ENCODE data around the gene HSPB6. TPM values are rescaled to one million over a fixed set of nuclear protein-coding genes. Genes with fewer than 3 reads are reported as not detected.

The HSPB6 gene
- total RNA-seq, 1 donor from 2014 or later: 0.60 TPM

GRCh38 chr19:35746087-35746462 is 10.8 kb downstream of the HSPB6 start:
- H3K27me3 Mint-ChIP-seq: no peaks in the 10 kb centered on the region

GRCh38 chr19:35745328-35746086 is 11.3 kb downstream of the HSPB6 start, which contains the start of the genes PSENEN and U2AF1L4:
Gene PSENEN (plus strand): TSS chr19:35745651. CDS start chr19:35745931, 280 bp downstream.
Gene U2AF1L4 (minus strand): TSS chr19:35745418. CDS start chr19:35745391, 27 bp downstream.
- peak within 1 kb of the TSS; percentile 100 for H3K27ac Mint-ChIP-seq
- TF ChIP-seq CTCF (conservative IDR thresholded peaks at IDR 0.05): no peak
- peak within 1 kb of the TSS; percentile 99 for H3K4me3 Mint-ChIP-seq

More at GRCh38 chr19:35746087-35746462, 10.8 kb downstream of the HSPB6 start:
- TF ChIP-seq CTCF (conservative IDR thresholded peaks at IDR 0.05): no peak
- Mint-ChIP-seq H3K9me3 (no peaks in the 10 kb centered on the region), H3K4me1 (ENCODE audit: unreplicated experiment) (peaks cover 30% of the 10 kb centered on the region), H3K36me3 (no peaks in the 10 kb centered on the region), H3K4me3 (peak overlapping the region; percentile 99), H3K27ac (peak overlapping the region; percentile 100)
- no peak for DNase-seq (ENCODE audit: extremely low spot score, unreplicated experiment)

GRCh38 chr19:35744430-35745327 is 12.2 kb downstream of the HSPB6 start:
- DNase-seq (ENCODE audit: extremely low spot score, unreplicated experiment): peak; percentile 94
- H3K4me1 Mint-ChIP-seq (ENCODE audit: unreplicated experiment): peaks cover 30% of the 10 kb centered on the region
- no peaks in the 10 kb centered on the region for H3K36me3 Mint-ChIP-seq
- TF ChIP-seq CTCF (conservative IDR thresholded peaks at IDR 0.05): peak; percentile 57
- no peaks in the 10 kb centered on the region for H3K9me3 Mint-ChIP-seq
- H3K27ac Mint-ChIP-seq: peak overlapping the region; percentile 100
- H3K27me3 Mint-ChIP-seq: no peaks in the 10 kb centered on the region
- H3K4me3 Mint-ChIP-seq: peak overlapping the region; percentile 99

More at GRCh38 chr19:35745328-35746086, 11.3 kb downstream of the HSPB6 start, which contains the start of the genes PSENEN and U2AF1L4:
- peak; percentile 97 for DNase-seq (ENCODE audit: extremely low spot score, unreplicated experiment)
- Mint-ChIP-seq H3K36me3 (no peaks in the 10 kb centered on the region), H3K4me1 (ENCODE audit: unreplicated experiment) (peaks cover 30% of the 10 kb centered on the region), H3K9me3 (no peaks in the 10 kb centered on the region), H3K27me3 (no peaks in the 10 kb centered on the region)

- Mint-ChIP-seq H3K36me3 (peaks cover under 1% of the 10 kb centered on the region), H3K4me3 (peak overlapping the region; percentile 99), H3K27ac (peak overlapping the region; percentile 100), H3K9me3 (no peaks in the 10 kb centered on the region), H3K27me3 (no peaks in the 10 kb centered on the region), H3K4me1 (ENCODE audit: unreplicated experiment) (peaks cover 26% of the 10 kb centered on the region)
- TF ChIP-seq CTCF (conservative IDR thresholded peaks at IDR 0.05): no peak
- no peak for DNase-seq (ENCODE audit: extremely low spot score, unreplicated experiment)
These were observed 13.0 kb downstream of the HSPB6 start for GRCh38 chr19:35743640-35744429.
